Stimulated activated CD8-positive, alpha-beta memory T cell treated with anti-CD3 and anti-CD28 coated beads, Interleukin-4, amount 100 ng/mL, for 1 hour (primary cell): Measurements from ENCODE around the gene CBX8.

Experiments
- DNase-seq, 2 donors: peaks; one replicate each; pipeline ENCODE4 v3.0.0-alpha.2; 2020; ENCODE audit warnings: low read depth in 2 of 2, low spot score in 1 of 2

The CBX8 gene

GRCh38 chr17:79835953-79836509, 39.2 kb upstream of the CBX8 start:
- no peak for DNase-seq

DNA sequence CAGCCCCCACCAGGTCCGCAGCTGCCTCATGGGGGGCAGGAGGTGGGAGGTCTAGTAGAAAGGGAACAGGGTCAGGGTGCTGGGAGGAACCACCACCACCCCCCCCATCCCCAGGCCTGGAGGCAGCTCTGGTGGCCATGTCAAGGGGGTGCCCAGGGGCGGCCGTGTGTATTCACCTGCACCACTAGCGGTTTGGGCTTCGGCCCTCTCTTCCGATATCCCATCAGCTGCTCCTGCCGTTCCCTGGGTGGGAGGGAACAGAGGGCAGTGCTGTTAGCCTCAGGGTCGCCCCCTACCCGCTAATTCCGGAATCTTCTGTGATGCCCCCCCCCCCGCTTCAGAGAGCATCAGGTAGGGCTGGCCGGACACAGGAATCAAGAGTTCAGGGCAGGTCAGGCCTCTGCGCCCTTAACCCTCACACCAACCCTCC, 38.6 kb upstream of the CBX8 start:
- no peak for DNase-seq

DNA sequence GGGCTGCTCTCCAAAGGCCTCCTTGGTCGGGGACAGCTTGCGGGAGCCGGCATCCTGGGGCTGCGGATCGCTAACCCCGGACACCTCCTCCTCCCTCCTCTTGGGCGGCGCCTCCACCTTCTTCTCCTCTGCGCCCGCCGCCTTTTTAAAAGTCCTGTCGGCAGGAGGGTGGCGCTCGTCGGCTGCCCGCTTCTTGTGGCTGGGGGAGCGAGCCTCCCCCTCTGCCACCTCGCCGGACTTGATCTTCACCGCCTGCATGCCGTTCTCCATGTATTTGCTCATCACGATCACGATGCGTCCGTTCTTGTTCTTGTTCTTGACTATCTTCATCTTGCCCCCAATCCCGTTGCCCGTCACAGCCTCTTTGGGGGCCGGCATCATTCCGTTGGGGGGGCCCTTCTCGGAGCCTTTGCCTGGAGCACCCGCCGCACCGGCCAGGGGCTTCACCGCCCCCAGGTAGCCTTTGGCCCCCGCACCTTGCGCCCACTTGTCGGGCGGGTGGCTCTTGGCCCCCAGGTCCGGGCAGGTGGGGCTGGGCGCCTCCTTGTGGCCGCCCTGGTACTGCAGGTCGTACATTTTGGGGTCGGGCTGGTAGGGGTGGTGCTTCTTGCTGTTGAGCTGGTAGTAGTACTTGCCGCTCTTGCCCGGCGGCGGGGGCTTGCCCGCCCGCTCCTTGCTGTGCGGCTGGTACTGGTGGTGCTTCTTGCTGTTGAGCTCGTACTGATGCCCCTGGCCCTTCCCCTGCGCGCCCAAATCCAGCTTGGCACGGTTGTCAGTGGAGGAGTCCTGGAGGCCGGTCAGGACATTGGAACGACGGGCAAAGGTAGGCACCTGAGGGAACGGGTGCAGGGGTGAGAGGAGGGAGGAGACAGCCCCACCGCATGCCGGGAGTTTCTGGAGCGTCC, 37.9 kb upstream of the CBX8 start:
- no peak for DNase-seq

DNA sequence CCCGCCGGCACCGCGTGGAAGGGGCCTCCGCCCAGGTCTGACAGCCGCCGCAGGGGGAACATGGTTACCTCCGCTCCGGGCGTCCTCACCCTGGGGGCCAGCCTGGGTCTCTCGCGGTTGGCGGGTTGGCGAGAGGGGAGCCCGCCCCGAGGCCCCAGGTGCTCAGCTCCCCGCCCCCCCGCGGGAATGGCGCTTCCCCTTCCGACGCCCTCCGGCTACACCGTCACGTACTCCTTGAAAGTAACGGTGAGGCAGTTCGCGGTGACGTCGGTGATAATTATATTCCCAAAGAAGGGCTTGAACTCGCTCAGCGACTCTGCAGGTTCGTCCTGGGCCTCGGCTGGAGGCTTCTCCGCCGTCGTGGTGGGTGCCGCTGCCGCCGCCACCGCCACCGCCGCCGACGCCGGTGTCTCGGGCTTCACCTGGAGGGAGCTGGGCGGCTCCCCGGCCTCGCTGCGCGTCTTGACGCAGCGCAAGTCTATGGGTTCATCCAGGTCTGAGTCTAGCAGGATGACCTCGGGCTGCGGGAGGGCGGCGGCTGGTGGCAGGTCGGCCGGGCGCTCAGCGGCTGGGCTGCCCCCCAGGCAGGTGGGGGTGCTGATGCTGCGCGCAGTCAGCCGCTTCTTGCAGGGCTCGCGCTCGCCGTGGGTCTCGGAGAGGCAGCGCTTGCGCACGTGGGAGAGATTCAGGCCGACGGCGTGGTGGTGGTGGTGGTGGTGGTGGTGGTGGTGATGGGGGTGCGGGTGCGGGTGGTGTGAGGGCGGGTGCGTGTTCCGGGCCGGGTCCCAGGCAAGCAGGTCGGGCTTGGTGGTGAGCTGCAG, 37.1 kb upstream of the CBX8 start:
- DNase-seq: no peak

GRCh38 chr17:79833110-79833450, 36.2 kb upstream of the CBX8 start:
- DNase-seq: no peak

DNA sequence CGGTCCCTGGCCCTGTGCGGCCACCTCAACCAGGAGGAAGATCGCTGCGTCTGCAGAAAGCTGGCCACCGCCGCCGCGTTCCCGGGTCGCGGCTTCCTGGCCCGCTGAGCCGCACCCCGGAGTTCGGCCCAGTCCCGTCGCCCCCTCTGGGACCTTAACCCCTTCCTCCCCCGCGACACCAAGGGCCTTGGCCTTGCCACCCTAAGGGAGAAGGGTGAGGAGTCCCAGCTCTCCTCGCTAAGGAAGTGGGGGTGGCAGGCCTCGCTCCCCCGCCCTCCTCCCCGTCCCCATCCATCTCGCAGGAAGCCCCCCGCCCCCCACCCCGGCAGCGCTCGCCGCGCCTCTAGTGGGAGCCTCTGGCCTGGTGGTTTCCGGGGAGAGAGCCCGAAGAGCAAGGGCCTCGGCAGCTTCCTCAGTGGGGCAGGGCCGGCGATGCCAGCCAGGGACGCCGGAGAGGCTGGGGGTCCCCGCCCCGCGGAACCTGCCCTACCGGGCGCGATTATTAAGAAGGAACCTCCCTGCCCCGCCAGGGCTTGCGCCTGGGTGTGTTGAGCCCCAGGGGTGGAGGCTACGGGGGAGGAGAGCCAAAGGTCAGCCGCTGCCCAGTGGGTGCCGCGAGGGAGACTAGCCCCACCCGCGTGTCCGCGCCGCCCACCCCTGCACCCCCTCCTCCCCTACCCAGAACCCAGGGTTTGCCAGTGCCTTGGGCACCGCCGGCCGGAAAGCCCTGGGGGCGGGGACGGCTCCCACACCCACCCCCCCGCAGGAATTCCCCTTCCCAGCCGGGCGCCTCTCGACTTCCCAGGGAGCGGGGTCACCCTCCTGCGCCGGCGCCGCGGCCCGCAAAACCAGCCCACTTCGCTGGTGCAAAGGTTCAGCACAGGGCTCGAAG, 35.6 kb upstream of the CBX8 start:
- DNase-seq: no peak

DNA sequence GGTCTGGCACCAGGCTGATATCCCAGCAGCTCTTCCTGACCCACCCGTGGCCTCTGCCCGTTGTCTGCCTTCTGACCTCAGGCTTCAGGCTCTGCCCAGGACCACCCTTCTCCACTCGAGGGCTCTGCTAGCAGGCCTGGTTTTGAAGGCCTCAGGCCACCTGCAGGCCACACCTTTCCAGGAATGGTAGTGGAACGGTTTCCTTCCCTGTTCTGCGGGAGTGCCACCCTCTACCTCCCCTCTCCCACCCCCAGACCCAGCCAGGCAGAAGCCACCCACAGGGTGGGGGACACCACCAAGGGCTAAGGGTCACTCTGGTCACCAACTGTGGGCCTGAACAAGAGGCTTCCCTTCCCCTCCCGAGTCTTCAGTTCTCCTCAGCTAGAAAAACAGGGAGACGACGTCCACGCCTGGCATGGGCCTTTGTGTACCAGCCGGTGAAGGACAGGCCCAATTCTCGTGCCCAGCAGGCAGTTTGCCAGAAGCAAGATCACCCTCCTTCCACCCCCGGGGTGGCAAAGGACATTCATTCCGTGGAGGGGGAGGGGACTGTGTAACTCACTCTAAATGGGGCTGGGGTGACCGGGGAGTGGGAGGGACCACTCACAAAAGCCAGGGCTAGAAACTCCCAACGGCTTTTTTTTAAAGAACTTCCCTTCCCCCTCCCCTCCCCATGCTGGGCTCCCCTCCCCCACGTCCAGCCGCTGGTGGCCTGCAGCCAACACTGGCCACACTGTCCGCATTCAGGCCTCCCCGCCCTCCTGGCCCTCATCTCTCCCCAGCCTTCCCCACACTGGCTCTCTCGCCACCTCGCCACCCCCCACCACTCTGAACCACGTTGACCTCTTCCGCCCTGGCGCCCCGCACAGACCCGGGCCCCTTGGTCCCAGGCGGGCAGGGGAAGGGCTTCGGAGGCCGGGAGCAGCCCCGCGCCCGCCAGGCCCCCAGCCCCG, 34.7 kb upstream of the CBX8 start:
- no peak for DNase-seq

- no peak for DNase-seq
These were observed 33.9 kb upstream of the CBX8 start for GRCh38 chr17:79830763-79831264.

GRCh38 chr17:79830303-79830702, 33.4 kb upstream of the CBX8 start:
- no peak for DNase-seq

DNA sequence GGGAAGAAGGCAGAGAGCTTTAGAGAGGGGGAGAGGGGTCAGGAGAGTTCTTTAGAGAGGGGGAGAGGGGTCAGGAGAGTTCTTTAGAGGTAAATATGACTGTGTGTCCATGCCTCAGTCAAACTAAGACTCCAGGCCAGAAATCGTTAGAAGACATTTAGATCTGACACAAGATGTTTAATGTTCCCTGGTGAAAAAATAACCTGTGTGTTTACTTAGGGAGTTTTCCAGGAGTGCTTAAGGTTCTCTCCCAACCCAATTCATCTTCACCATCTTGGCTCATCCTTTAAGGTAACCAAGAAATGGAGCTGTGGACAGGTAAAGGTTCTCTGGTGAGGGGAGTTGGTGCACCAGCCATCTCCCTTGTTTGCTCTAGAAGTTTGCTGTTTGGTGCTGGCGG, 32.6 kb upstream of the CBX8 start:
- no peak for DNase-seq

- DNase-seq: no peak
These were observed 32.1 kb upstream of the CBX8 start for GRCh38 chr17:79829004-79829403.

GRCh38 chr17:79826841-79827578, 30.1 kb upstream of the CBX8 start:
- no peak for DNase-seq

DNA sequence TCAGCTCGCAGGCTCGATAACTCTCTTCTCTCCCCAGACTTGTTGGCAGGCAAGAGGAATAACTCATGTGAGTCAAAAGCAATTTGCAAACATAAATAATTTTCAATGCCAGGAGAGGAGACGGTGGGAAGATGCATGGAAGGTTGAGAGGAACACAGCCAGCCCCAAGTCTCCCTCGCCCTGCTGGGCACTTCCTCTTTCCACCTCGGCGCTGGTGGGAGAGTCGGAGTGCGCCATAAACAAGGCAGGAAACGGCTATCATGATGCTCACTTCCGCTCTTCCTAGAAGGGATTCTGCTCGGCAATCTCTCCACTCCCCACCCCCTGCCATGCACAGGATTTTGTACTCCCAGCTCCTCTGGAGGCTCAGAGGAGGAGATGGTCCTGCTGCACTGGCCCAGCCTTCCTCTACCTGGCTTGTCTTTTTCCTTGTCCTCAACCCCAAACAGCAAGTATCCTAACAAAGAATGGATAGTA, 29.4 kb upstream of the CBX8 start:
- DNase-seq: no peak

DNA sequence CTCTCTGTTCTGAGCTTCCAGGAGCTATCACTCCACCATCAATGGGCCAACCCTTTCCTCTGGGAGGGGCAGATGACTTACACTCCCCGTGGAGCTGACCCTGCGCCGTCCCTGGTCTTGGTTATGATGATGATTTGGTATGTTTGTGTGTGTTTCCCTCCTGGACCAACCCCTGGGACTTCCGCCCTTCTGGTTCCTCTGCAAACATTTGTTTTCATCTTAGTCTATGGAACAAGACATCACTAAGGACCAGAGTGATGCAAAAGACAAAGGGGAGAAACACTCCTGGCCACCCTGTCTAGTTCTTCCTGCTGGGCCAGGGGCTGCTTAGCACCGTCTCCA, 28.7 kb upstream of the CBX8 start:
- no peak for DNase-seq

DNA sequence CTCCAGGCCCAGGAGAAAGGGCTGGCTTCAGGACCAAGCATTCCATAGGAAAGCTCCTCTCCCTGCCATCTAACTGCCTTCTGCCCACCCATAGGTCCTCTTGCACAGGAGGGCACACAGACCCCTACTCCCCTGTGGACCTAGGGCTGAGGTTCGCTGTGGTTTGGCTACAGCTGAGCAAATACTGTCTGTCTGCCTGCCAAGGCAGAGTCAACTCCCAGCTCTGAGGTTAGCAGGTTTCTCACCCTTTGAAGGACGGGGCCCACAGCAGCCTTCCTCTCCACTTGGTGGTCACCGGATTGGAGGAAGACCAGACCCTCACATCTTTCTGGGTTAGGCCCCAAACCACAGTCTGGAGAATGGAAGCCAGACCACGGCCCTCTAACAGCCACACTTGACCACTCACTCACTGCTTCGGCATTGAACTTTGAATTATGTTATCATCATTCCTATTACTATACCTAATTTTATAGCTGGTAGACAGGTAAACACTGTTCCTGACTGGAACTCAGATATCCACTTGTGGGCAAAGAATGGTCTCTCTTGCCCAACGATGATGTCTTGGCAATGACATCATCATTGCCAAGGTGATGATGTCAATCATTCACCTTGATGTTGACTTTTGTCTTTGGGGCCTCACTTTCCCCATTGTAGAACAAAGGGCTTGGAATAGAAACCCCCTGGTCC, 28.2 kb upstream of the CBX8 start:
- no peak for DNase-seq

DNA sequence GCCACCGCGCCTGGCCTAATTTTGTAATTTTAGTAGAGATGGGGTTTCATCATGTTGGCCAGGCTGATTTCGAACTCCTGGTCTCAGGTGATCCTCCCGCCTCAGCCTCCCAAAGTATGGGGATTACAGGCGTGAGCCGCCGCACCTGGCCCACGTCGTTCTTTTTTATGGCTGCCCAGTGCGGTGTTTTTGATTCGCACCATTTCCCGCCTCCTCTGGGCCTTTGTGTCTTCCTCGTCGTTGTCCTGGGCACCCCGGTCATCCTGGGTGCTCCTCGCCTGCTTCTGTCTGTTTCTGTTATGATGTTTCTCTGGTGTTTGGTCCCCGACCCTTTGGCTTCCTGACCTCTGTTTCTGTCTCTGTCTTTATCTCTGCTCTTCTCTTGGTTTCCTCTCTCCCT, 27.4 kb upstream of the CBX8 start:
- no peak for DNase-seq

- no peak for DNase-seq
These were observed 25.8 kb upstream of the CBX8 start for GRCh38 chr17:79822583-79823124.
